ENCODE results near the gene CIB4.

CIB4 gene

DNA sequence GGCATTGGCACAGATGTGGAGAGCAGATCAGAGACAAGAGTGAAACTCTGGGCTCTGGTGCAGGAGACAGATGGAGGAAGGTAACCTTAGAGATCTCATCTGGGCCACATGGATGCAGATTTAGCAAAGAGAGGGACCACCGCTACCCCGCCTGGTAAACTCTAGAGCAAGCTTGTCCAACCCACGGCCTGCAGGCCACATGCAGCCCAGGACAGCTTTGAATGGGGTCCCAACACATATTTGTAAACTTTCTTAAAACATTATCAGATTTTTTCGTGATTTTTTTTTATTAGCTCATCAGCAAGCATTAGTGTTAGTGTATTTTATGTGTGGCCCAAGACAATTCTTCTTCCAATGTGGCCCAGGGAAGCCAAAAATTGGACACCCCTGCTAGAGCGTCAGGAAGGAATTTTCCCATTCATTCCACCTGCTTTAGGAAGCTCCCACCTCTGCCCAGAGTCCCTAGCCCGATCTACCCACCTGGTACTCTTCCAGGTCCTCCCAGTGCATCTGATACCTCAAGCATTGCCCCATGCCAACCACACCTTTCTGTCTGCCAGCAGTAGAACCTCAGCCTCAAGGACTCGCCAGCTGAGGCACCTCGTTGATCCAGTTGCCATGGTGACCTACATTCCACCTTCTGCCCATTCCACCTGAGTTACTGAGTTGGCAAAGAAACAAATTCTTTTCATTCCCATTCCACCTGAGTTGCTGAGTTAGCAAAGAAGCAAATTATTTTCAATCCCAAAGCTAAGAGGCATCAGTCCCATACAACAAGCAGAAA, at the start of gene CIB4:
Gene CIB4 (minus strand): TSS at position 586 of the 784 bp plus-strand sequence. CDS start 52 bp downstream, at position 534.
- no peak for DNase-seq (ENCODE audit: low read depth in 3 of 3, low spot score in 1 of 3)

DNA sequence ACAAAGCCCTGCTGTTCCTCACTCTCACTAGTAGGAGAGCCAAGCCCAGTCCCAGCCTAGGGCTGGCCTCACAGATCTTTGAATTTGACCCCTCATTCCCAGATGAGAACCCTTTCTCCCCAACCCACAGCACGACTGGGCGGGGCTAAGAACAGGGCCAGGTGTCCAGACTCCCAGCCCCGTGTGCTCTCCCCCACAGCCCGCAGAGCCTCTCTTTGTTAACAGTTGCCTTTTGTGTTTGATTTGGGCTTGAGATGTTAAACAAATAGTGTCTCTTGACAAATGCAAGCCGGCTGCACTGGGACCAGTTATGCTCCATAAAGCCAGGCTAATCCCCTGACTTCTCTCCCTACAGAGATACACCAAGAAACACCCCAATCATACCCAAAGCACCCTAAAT, 46.6 kb upstream of the CIB4 start:
- DNase-seq (ENCODE audit: low read depth in 3 of 3, low spot score in 1 of 3): no peak

DNA sequence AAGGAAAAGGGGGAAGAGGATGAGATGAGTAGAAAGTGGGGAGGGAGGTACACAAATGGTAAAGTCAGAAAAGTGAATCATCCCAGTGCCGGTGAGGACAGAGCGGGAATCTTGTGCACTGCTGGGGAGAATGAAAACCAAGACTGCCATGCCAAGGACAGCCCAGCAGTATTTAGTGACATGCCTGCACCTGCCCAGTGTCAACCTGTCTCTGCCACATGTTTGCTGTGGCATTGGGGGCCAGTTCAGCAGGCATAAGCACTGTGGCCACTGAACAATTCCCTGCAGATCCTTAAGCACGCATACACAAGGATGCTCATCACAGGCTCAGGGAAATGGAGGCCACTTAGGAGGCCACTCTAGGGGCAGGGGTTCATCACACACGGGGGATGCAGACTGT, 46.2 kb upstream of the CIB4 start:
- DNase-seq (ENCODE audit: low read depth in 3 of 3, low spot score in 1 of 3): no peak

DNA sequence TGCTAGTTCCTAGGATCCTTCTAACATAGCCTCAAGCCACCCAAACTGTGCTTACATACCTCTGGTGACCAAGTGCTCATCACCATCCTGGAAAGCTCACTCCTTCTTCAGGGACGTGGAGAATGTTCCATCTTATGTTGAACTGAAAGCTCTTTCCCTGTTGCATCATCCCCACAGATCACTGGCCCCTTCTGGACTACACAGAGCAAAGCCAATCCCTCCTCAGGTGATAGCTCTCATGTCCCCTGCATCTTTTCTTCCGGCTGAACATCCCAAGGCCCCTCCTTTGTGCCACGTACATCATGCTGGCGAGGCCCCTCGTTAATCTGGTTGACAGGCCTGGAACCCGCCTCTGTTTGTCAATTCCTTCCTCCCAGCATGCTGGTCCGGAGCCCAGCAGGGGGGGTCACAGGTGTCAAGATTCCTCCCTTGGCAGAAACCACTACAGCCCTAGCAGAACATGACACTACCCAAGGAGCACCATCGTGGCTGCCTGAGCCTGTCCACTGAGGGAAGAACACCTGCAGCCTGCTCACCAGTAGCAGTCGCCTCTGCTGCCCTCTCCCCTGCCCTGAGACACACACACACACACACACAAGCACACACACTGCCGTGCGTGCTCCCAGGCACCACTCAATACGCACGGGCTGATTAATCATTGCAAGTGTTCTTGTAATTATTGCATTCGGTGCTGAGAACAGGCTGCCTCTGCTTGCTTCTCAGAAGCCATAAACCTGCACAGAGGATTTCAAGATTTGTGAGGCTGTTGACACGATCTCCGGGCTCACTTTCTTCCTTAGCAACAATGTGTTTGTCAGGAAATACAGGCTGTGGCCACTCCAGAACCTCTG, 45.0 kb upstream of the CIB4 start:
- DNase-seq (ENCODE audit: low read depth in 3 of 3, low spot score in 1 of 3): no peak

DNA sequence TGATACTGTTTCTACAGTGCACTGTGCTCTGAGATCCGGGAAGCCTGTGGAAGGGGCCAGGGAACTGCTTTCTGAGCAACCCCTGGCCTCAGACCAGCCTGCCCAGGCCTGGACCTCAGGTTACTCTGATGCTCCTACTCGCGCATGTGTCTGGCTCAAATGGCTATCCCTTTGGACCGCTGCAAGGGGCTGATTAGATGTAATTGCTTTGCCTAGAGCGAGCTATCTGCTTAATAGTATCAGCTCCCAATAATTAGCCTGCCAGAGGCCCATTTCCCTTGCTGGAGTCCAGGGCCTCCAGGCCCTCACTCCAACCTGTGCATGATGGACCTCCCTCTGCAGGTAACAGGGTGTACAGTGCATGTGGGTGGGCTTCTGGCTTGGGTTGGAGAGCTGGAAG, 44.2 kb upstream of the CIB4 start:
- no peak for DNase-seq (ENCODE audit: low read depth in 3 of 3, low spot score in 1 of 3)

DNA sequence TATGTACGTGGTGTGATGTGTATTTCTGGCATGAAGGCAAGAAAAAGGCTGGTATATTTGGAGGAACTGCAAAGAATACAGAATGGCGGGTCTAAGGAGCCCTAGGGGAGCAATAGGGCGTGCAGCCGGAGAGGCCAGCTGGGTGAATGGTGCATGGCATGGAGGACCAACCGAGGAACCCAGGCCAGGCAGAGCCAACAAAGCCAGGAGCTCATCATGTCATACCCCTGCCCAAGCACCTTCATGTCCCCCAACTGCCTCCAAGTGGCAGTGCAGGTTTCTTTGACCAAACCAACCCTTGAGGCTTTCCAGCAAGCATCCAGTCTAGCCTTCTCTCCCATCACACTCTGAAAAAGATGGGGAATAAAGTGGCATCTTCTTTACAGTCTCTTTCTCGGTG, 42.4 kb upstream of the CIB4 start:
- DNase-seq (ENCODE audit: low read depth in 3 of 3, low spot score in 1 of 3): no peak

DNA sequence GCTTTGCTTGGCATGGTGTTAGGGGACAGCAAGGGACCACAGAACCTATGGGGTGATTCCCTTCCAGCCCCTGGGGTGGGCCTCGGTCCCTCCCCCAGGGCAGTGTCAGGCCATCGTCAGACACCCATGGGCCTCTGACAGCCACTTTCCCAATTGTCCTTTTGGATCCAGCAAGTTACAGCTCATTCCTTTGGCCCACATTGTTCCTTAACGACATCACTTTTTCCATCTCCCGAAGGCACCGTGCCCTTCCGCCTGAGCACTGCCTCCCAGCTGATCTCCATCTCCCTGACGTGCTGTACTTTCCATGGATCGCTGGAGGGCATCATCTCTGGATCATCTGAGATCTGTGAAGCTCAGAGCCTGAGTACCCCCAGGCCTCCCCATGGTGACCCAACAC, 41.0 kb upstream of the CIB4 start:
- no peak for DNase-seq (ENCODE audit: low read depth in 3 of 3, low spot score in 1 of 3)

DNA sequence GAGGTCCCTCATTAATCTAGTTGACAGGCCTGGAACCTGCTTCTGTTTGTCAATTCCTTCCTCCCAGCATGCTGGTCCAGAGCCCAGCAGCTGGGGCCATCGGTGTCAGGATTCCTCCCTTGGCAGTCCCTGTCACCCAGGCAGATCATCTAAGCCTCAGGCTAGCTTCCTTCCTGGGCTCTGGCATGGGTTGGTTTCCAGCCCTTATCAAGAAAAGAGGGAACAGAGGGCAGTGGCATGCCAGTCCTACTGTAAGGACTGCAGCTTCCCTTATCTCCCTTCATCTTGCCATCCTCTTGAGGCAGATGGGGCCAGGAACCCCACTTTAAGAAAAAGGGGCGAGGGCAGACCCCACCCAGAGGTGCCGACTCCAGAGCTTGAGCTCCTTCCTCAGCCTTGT, 40.5 kb upstream of the CIB4 start:
- no peak for DNase-seq (ENCODE audit: low read depth in 3 of 3, low spot score in 1 of 3)

DNA sequence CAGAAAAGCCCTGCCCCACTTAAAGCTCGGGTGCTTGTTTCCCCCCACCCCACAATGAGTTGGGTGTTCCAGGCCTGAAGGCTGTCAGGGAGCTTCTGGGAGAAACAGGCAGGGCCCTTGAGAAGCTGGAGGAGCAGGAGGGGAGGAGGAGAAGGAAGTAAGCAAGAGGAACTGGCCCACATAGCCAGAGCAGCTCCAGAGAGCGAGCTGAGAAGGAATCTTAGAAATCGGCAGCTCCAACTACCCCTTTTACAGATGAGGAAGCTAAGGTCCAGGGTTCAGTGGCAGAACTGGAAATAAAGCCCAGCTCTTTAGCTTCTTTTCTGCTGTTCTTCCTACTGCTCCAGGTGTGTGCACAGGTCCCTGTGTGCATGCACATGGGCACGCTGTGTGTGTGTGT, 38.7 kb upstream of the CIB4 start:
- no peak for DNase-seq (ENCODE audit: low read depth in 3 of 3, low spot score in 1 of 3)

DNA sequence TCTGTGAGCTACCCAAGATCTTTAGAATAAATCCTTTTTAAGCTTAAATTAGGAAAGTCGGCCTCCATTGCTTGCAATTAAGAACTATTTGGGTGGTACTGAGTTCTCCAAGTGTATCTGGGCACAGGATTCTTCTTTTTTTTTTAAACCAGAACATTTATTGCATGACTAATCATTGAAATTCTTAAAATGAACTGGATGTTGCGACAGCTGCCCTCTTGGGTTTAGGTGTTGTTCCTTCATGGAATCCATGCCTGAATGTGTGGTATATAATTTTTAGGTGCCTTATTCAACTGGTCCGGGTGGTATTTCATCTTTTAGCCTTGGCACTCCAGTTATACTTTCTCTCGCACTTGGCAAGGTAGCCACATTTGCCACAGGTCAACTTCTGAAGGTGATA, 36.9 kb upstream of the CIB4 start:
- no peak for DNase-seq (ENCODE audit: low read depth in 3 of 3, low spot score in 1 of 3)

DNA sequence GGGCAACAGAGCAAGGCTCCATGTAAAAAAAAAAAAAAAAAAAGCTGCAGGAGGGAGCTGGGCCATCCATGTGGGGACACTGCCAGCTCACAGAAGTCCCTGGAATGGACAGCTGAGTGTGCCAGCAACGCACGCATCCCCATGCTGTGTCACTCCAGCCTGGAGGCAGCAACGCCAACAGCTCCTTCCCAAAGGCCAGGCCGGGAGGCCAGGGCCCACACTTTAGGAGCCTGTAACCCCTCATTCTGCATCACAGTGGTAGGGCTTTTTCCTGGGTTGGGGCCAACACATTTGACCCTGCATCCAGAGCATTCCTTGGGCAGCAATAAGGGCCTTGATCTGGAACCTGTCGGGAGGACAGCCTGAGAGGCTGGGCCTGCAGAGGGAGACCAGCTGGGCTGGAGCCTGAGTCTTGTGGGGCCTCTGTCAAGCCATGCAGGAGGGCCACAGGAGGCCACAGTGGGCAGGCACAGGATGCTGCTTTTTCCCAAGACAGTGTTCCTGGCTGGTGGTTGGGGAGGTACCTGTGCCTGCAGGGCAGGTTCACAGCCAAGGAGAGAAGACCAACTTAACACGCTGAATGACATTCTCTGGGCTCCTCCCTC, 34.6 kb upstream of the CIB4 start:
- DNase-seq (ENCODE audit: low read depth in 3 of 3, low spot score in 1 of 3): no peak

DNA sequence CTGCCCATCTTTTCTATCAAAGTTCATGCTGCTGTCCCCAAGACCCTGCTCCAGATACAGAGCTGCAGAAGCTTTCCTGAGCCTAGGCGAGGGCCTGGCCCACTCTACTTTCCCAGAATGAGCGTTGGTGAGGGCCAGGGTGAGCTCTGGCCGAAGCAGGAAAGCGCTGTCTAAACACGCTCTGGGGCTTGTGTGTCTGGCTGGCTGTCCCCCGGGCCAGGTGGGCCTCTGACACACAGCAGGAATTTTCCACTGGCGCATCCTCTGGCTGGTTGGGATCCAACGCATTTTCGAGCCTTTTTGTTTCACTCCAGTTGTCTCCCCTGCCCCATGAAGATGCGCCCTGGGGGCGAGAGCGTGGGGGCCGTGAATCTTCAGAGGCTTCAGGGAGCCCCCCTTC, 33.6 kb upstream of the CIB4 start:
- DNase-seq (ENCODE audit: low read depth in 3 of 3, low spot score in 1 of 3): no peak

DNA sequence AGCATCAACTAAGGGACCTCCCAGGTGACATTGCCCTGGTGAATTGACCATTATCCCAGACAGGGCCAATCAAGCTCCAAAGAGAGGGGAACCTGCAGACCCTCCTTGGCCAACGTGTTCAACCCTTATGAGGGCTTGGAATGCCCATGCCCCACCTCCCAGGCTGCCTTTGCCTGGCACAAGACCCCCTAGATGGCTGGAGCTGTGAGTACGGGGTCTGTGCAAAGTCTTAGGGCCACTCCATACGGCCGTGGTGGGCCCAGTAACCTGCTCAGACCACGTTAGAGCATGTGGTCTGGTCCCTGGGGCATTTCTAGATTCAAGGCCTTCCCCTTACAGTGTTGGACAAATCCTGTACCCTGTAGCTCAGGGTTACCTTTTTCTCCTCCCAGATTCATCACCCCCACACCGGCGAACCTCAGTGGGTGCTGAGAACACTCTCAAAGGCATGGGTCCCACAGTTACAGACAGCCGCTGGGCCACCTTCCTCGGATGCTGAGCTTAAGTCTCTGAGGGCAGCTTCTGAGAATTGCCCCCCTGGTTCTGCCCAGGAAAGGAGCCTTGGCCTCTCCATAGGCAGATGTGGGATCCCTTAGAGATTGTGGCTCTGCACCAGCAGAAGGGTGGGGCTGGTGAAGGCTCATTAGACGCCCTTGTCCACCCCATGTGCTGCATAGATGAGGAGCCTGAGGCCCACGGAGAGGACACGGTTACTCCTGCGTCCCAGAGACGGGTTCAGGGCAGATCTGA, 33.0 kb upstream of the CIB4 start:
- DNase-seq (ENCODE audit: low read depth in 3 of 3, low spot score in 1 of 3): no peak

DNA sequence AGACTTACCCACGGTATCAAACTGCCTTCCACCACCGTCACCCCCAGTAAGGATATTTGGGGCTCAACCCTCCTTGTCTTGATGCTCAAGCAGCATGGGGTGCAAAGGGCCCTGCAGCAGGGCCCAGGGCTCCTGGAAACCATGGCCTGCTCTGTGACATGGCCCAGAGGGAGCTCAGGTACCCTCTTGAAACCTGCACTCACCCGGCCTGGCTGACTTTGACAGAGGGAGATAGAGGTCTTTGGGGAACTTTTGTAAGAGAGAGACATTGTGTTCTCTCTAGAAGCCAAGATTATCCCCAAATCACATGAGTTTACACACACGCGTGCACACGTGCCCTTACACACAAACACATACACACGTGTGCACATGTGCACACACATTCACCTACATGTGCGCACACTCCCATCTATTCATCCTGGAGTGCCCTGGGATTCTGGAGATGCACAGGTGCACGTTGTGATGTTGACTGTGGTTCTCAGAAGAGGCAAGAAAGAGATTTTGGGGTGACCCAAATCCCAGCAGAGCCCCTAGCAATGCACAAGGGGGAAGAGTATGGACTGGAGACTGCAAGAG, 31.7 kb upstream of the CIB4 start:
- no peak for DNase-seq (ENCODE audit: low read depth in 3 of 3, low spot score in 1 of 3)

DNA sequence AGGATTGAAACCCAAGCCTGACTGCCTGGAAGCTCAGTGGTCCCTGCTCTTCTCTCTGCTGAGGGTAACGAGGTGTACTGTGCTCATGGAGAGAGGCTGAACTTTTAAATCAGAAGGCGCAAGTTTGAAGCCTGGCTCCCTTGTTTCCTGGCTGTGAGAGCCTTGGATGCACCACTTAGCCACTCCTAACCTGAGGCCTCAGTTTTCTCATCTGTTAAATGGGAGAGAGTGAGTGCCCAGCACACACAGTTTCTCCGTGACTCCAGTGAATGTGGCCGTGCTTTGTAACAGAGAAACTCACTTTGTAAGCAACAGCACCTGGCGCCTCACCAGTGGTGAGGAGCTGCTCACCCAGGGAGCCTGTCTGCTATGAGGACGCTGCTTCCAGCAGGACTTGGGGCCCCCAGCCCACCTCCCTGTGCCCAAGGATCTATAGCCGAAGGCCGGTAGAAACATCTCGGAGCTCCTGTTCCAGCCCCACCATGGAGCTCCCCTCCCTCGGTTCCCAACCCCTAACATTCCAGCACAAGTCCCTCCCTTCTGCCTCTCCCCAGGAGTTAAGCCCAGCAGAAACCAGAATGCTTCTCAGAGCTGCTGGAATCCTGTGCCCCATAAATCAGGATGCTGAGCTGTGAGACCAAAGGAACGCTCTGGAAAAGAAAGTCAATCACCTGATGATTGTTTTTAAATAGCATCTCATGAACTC, 31.1 kb upstream of the CIB4 start:
- no peak for DNase-seq (ENCODE audit: low read depth in 3 of 3, low spot score in 1 of 3)

DNA sequence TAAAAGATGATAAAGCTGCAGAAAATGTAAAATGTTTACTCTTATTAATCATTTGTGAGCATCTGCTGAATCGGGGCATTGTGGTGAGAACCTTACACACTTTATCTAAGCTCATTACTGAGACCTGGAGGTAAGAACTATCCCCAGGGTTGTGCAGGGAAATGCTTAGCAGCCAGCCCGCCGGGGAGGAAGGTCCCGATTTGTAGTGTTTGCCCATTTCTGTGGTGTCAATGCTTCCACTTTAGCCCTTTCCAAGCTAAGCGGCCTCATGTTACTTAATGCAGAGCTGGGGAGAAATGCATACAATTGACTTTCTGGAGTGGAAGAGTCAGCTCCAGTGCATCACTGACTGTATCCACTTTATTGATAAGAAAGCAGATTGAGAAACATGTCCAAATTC, 30.5 kb upstream of the CIB4 start:
- no peak for DNase-seq (ENCODE audit: low read depth in 3 of 3, low spot score in 1 of 3)

DNA sequence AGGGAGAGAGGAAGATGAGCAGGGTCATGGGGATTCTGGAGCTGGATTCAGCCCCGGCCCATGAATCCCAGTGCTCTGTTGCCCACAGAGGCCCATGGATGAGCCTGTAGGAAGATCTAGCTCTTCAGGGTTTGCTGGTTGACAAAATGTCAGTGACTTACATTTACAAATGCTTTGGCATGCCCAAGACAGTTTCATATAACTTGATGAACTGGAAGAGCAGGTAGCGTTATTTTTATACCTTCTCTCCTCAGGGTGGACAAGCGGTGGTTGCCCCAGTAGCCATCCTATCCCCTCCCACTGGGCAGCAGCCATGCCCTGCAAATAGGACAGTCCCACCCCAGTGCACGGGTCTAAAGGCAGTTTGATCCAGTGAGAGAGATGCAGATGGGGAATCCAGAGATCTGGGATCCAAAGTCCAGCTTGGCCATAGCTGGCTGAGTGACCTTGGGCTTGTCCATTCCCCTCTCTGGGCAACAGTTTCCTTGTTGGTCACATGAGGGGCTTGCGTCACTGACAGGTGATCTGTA, 29.8 kb upstream of the CIB4 start:
- DNase-seq (ENCODE audit: low read depth in 3 of 3, low spot score in 1 of 3): no peak

DNA sequence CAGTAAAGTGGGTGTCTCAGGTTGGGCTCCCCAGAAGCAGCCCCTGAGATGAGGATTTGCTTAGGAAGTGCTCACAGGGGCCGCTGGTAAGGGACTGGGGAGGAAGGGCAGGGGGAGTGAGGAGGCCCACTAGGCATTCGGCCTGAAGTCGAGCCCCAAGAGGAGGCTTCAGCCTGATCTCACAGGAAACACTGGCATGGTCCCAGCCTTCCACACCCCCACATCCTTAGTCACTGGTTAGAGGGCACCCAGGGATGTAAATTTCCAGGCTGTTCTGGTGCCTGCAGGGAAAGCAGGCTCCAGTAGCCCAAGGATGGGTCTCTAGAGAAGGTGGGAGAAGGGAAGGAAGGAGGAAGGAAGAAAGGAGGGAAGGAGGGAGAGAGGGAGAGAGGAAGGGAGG, 29.0 kb upstream of the CIB4 start:
- no peak for DNase-seq (ENCODE audit: low read depth in 3 of 3, low spot score in 1 of 3)

DNA sequence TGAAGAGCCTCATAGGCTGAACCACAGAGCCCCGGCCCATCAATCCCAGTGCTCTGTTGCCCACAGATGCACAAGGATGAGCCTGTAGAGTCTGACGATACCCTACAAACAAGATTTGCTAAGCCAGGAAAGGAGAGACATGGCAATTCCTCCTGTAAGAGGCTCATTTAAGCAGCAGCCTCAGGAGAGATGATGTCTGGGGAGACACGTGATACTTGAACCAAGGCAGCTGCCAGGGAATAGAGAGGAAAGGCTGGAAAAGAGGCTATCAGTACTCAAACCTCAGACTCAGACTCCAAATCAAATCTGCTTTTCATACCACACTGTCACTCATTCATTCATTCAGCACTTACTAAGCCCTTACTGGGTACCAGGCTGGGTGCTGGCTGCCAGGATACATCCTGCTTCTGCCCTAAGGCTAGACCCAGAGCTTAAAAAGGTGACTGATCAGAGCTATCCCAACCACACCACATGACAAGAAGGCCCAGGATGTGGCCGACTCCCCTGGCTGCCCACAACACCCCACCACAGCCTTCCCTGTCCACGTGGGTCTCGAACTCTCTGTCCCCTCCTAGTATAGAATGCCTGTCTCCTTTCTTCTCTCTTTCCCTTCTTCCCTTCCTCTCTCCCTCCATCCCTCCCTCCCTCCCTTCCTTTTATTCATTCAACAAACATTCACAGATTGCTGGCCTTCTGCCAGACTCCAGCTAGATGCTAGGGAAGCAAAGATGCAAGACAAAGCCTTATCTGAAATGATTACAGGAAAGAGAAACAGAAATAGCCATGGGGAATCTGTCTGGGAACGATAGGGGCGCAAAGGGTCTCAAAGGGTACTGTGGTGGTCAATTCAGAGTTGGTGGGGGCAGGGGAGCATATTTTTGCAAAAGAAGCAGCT, 27.9 kb upstream of the CIB4 start:
- DNase-seq (ENCODE audit: low read depth in 3 of 3, low spot score in 1 of 3): no peak
